DND-41 (cell line): ENCODE measurements around the gene IREB2.

Source experiments
- ATAC-seq: fragments of 200-7000 bp; cut with Tn5 transposase; 3 replicates; pipeline ENCODE4 v1.9.1; 2021; ENCODE audit warnings: low read depth; ENCODE audit not compliant: insufficient read depth
- DNase-seq: peaks from one replicate; pipeline ENCODE4 v3.0.0-alpha.2; 2020
- H2AFZ ChIP-seq: 2 replicates; pipeline ENCODE4 v1.6.0; 2012; ENCODE audit warnings: low read depth, low read length
- H3K27ac ChIP-seq: 2 replicates; pipeline ENCODE4 v1.5.1; 2012; ENCODE audit warnings: low read length, inconsistent platforms
- H3K27me3 ChIP-seq: fragments of 200-600 bp; sonication (generic); 2 replicates; pipeline ENCODE4 v1.6.0; 2012; ENCODE audit warnings: low read length, mild to moderate bottlenecking, inconsistent platforms; ENCODE audit not compliant: insufficient read depth, poor library complexity
- H3K36me3 ChIP-seq: 2 replicates; pipeline ENCODE4 v1.5.1; 2012; ENCODE audit warnings: low read length, inconsistent platforms; ENCODE audit not compliant: insufficient read depth
- H3K4me1 ChIP-seq: 2 replicates; pipeline ENCODE4 v1.5.1; 2012; ENCODE audit warnings: mild to moderate bottlenecking, low read length; ENCODE audit not compliant: insufficient read depth
- H3K4me2 ChIP-seq: 2 replicates; pipeline ENCODE4 v1.6.0; 2012; ENCODE audit warnings: mild to moderate bottlenecking, moderate library complexity, low read length, inconsistent platforms; ENCODE audit not compliant: insufficient read depth
- H3K4me3 ChIP-seq, 2 experiments: fragments of 200-600 bp in 1 of 2; shearing (Covaris generic) in 1 of 2; 2 replicates each; pipeline ENCODE4 v1.5.1; 2012 to 2016; ENCODE audit warnings: inconsistent platforms in 2 of 2, low read length in 2 of 2, mild to moderate bottlenecking in 2 of 2, low read depth in 1 of 2, moderate library complexity in 1 of 2
- H3K79me2 ChIP-seq: 2 replicates; pipeline ENCODE4 v1.6.0; 2012; ENCODE audit warnings: low read length, inconsistent platforms; ENCODE audit not compliant: insufficient read depth
- H3K9ac ChIP-seq: 2 replicates; pipeline ENCODE4 v1.6.0; 2012; ENCODE audit warnings: low read depth, mild to moderate bottlenecking, inconsistent platforms, low read length, moderate library complexity
- H3K9me3 ChIP-seq: 2 replicates; pipeline ENCODE4 v1.5.1; 2012; ENCODE audit warnings: low read length, moderate library complexity, mild to moderate bottlenecking, inconsistent platforms; ENCODE audit not compliant: insufficient read depth, severe bottlenecking
- H4K20me1 ChIP-seq: 2 replicates; pipeline ENCODE4 v1.6.0; 2012; ENCODE audit warnings: low read length; ENCODE audit not compliant: insufficient read depth
- CTCF ChIP-seq: IDR thresholded peaks from 2 replicates; pipeline ENCODE4 v1.5.1; 2012; ENCODE audit warnings: borderline replicate concordance, low read length, moderate library complexity, mild to moderate bottlenecking; ENCODE audit not compliant: poor library complexity, severe bottlenecking; ENCODE audit errors: extremely low read depth
- EZH2 ChIP-seq: IDR thresholded peaks from 3 replicates; pipeline ENCODE4 v1.6.1; 2012; ENCODE audit warnings: borderline replicate concordance, low read depth, mild to moderate bottlenecking, moderate library complexity, low read length, inconsistent platforms; ENCODE audit not compliant: severe bottlenecking

IREB2 gene

GRCh38 chr15:78426300-78426699, 11.7 kb upstream of the IREB2 start:
- H3K4me2 ChIP-seq, result no peak overlapping the region
- H3K27ac ChIP-seq, result no peak overlapping the region
- no peak overlapping the region for H2AFZ ChIP-seq
- no peak for TF ChIP-seq CTCF
- TF ChIP-seq EZH2, result no peak
- H3K4me3 ChIP-seq, result no peak overlapping the region
- no peaks in the 10 kb centered on the region for H3K79me2 ChIP-seq
- H3K4me1 ChIP-seq, result peaks cover 27% of the 10 kb centered on the region
- ATAC-seq (no peak), DNase-seq (no peak)
- H3K36me3 ChIP-seq, result no peaks in the 10 kb centered on the region
- H3K9ac ChIP-seq, result no peak overlapping the region
- no peaks in the 10 kb centered on the region for H4K20me1 ChIP-seq
- no peaks in the 10 kb centered on the region for H3K9me3 ChIP-seq
- H3K27me3 ChIP-seq, result no peaks in the 10 kb centered on the region

DNA sequence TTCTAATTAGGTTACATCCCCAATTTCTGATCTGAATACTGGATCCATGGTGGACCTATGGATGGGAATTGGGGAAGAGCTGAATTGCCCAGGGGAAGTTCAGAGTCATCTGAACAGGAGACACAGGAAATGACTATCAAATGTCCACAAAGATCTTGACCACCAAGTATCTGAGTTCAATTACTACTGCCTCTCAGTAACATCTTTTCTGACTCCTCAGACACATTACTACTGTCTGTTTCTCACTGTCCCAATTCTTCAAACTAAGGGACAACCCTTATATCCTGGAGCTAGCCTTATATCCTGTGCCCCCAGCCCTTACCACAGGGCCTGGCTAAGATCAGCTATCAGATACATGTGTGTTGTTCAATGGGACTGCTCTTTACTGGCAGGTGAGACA, 10.1 kb upstream of the IREB2 start:
- Histone ChIP-seq H4K20me1 (no peaks in the 10 kb centered on the region), H3K4me3 (no peak overlapping the region), H3K27me3 (no peaks in the 10 kb centered on the region), H3K79me2 (no peaks in the 10 kb centered on the region), H3K9me3 (no peaks in the 10 kb centered on the region), H3K4me2 (no peak overlapping the region), H2AFZ (no peak overlapping the region), H3K4me1 (peaks cover 25% of the 10 kb centered on the region), H3K36me3 (no peaks in the 10 kb centered on the region), H3K9ac (no peak overlapping the region), H3K27ac (no peak overlapping the region)
- DNase-seq, result no peak
- TF ChIP-seq EZH2, result no peak
- no peak for ATAC-seq

- DNase-seq (no peak), ATAC-seq (no peak)
- H2AFZ ChIP-seq, result no peak overlapping the region
- H3K79me2 ChIP-seq, result no peaks in the 10 kb centered on the region
- H3K27ac ChIP-seq, result no peak overlapping the region
- H4K20me1 ChIP-seq, result no peaks in the 10 kb centered on the region
- H3K36me3 ChIP-seq, result no peaks in the 10 kb centered on the region
- H3K9me3 ChIP-seq, result no peaks in the 10 kb centered on the region
- H3K4me1 ChIP-seq, result peaks cover 21% of the 10 kb centered on the region
- no peaks in the 10 kb centered on the region for H3K27me3 ChIP-seq
- TF ChIP-seq CTCF, result no peak
- no peak for TF ChIP-seq EZH2
- no peak overlapping the region for H3K4me3 ChIP-seq
- H3K9ac ChIP-seq, result no peak overlapping the region
- no peak overlapping the region for H3K4me2 ChIP-seq
These were observed 8.5 kb upstream of the IREB2 start for GRCh38 chr15:78429477-78429876.

DNA sequence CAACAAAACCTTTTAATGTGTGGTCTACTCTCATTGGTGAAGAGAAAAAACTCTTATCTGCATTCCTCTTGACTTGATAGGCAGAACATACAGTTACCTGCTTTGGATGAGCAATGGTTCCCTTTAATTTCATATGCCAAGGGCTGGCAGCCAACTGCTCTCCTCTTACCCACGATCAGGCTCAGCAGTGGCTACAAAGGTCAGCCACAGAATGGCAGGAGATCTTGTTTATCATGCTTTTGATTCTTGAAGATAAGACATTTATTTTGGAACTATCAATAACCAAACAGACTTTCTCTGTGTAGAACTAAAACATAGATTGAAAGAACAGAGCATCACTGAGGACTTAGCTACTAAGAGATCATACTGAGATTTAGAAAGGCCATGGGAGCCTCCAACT, 6.1 kb upstream of the IREB2 start:
- Histone ChIP-seq H3K27me3 (no peaks in the 10 kb centered on the region), H3K27ac (no peak overlapping the region)
- no peak for ATAC-seq

More for the DNA sequence above, 6.1 kb upstream of the IREB2 start:
- H2AFZ ChIP-seq, result no peak overlapping the region
- no peaks in the 10 kb centered on the region for H4K20me1 ChIP-seq
- H3K79me2 ChIP-seq, result no peaks in the 10 kb centered on the region
- H3K4me2 ChIP-seq, result no peak overlapping the region
- TF ChIP-seq EZH2, result no peak
- no peak for TF ChIP-seq CTCF
- H3K4me1 ChIP-seq, result peaks cover 5% of the 10 kb centered on the region
- no peak for DNase-seq
- H3K36me3 ChIP-seq, result no peaks in the 10 kb centered on the region
- no peak overlapping the region for H3K9ac ChIP-seq
- no peak overlapping the region for H3K4me3 ChIP-seq
- no peaks in the 10 kb centered on the region for H3K9me3 ChIP-seq
